Measurements from ENCODE around the gene CACNG6. TPM values are rescaled to one million over a fixed set of nuclear protein-coding genes. Genes with fewer than 3 reads are reported as not detected.

The CACNG6 gene
- total and polyA plus RNA-seq, 2 of the 13 experiments (the other 11 are each of a cell fraction or from before 2014, with no cell fraction given) = not detected

DNA sequence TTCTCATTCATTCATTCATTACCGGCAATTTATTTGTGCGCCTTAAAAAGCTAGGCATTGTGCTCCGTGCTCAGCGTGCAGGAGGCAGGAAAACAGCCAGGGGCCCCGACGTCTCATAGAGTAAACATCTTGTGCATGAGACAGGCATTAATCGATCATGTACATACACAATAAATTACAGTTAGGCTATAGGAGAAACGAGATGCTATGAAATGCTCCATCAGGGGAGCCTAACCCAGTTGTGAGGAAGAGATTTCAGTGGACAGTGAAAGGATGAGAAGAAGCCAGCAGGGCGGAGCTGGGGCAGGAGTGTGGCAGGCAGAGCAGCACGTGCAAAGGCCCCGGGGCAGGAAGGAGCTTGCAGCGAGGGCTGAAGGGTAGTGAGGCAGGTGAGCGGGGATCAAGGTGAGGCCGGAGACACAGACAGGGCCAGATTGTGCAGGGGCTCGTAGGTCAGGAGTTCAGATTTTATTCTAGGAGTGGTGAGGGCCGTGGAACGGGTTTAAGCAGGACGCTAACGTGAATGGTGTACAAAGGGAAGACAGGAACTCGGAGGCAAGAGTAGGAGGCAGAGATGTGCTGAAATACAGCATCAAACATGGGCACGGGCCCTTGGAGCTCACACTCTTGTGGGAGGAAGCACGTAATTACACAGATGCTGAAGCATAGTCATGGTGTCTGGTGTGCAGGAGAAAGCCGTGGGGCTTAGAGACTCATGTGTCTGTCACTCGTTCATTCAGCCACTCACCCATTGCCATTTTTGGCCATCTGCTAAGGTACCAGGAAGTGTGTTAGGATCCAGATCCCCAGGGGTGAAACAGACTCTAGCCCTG, 7.8 kb upstream of the CACNG6 start:
- WGBS (ENCODE audit: low lambda C conversion rate) = 52% methylated on average over 24 of the region's 24 CpGs
- ATAC-seq (no peak), DNase-seq (ENCODE audit: low spot score) (no peak), FAIRE-seq (no peak)
- intact Hi-C loops (cut with micrococcal nuclease; ENCODE audit: unreplicated experiment) = no loop called here
- H3K79me2 ChIP-seq (ENCODE audit: insufficient read depth, low read length) = no peaks in the 10 kb centered on the region
- H4K20me1 ChIP-seq (ENCODE audit: insufficient read depth, low read length) = no peaks in the 10 kb centered on the region
- H3K4me3 ChIP-seq (replicated peaks in 1 of 3; ENCODE audit: insufficient read depth in 1 of 3, low read depth in 2 of 3, low read length in 3 of 3) = no peak overlapping the region
- in situ Hi-C loops (cut with HindIII; ENCODE audit: extremely low pct_ligation_motif_present, low pct_unique_long_range_greater_than_20kb) = no loop called here
- no peaks in the 10 kb centered on the region for H3K9me3 ChIP-seq (ENCODE audit: low read length)
- no peak overlapping the region for H3K9ac ChIP-seq (ENCODE audit: insufficient read depth, low read depth, low read length)
- TF ChIP-seq ZNF138 (CRISPR knock-in tag; IDR thresholded peaks at IDR 0.05; ENCODE audit: low read depth) = no peak
- TF ChIP-seq ZNF20 (CRISPR knock-in tag; IDR thresholded peaks at IDR 0.05) = no peak
- TF ChIP-seq MIER2 (CRISPR knock-in tag; IDR thresholded peaks at IDR 0.05) = no peak
- TF ChIP-seq ZFP82 (CRISPR knock-in tag; IDR thresholded peaks at IDR 0.05; ENCODE audit: borderline replicate concordance) = no peak
- TF ChIP-seq POLR2AphosphoS5 (IDR thresholded peaks at IDR 0.05; ENCODE audit: low read depth, low read length) = no peak
- TF ChIP-seq SAP130 (CRISPR knock-in tag; IDR thresholded peaks at IDR 0.05; ENCODE audit: low read depth) = no peak
- TF ChIP-seq, protein P1, sequence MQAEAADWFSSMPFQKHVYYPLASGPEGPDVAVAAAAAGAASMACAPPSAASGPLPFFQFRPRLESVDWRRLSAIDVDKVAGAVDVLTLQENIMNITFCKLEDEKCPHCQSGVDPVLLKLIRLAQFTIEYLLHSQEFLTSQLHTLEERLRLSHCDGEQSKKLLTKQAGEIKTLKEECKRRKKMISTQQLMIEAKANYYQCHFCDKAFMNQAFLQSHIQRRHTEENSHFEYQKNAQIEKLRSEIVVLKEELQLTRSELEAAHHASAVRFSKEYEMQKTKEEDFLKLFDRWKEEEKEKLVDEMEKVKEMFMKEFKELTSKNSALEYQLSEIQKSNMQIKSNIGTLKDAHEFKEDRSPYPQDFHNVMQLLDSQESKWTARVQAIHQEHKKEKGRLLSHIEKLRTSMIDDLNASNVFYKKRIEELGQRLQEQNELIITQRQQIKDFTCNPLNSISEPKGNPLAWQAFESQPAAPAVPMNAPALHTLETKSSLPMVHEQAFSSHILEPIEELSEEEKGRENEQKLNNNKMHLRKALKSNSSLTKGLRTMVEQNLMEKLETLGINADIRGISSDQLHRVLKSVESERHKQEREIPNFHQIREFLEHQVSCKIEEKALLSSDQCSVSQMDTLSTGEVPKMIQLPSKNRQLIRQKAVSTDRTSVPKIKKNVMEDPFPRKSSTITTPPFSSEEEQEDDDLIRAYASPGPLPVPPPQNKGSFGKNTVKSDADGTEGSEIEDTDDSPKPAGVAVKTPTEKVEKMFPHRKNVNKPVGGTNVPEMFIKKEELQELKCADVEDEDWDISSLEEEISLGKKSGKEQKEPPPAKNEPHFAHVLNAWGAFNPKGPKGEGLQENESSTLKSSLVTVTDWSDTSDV (CRISPR knock-in tag; IDR thresholded peaks at IDR 0.05) = no peak
- TF ChIP-seq, protein P2, sequence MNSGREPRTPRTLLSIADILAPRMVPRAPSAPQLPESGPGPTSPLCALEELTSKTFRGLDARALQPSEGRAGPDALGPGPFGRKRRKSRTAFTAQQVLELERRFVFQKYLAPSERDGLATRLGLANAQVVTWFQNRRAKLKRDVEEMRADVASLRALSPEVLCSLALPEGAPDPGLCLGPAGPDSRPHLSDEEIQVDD (CRISPR knock-in tag; IDR thresholded peaks at IDR 0.05; ENCODE audit: borderline replicate concordance) = no peak
- no peak for TF ChIP-seq PRMT3 (CRISPR knock-in tag; IDR thresholded peaks at IDR 0.05; ENCODE audit: borderline replicate concordance, low read depth)
- TF ChIP-seq TRIM24 (CRISPR knock-in tag; IDR thresholded peaks at IDR 0.05) = no peak
- no peak for TF ChIP-seq ZNF737 (CRISPR knock-in tag; IDR thresholded peaks at IDR 0.05; ENCODE audit: borderline replicate concordance)
- TF ChIP-seq ZNF652 (CRISPR knock-in tag; IDR thresholded peaks at IDR 0.05; ENCODE audit: borderline replicate concordance, low read depth) = no peak
- TF ChIP-seq ZMAT3 (CRISPR knock-in tag; conservative IDR thresholded peaks at IDR 0.05) = no peak
- TF ChIP-seq FLYWCH1 (CRISPR knock-in tag; IDR thresholded peaks at IDR 0.05) = no peak
- no peak for TF ChIP-seq ZNF484 (CRISPR knock-in tag; IDR thresholded peaks at IDR 0.05; ENCODE audit: borderline replicate concordance, low read depth)
- no peak overlapping the region for H3K4me2 ChIP-seq (ENCODE audit: low read depth, low read length)
- peaks cover 3 to 21% of the 10 kb centered on the region in 2 experiments; a peak in 2 of 5 replicates for H3K27me3 ChIP-seq (ENCODE audit: control insufficient read depth in 1 of 2, insufficient read depth in 2 of 2, low read length in 2 of 2)
- POLR2A ChIA-PET = no interaction called here
- CTCF ChIA-PET (ENCODE audit: low intra/inter-chr PET ratio, low total read pairs) = no interaction called here
- H2AFZ ChIP-seq (ENCODE audit: low read length) = no peak overlapping the region
- no TSS peak for BruUV-seq (replicated peaks)
- no peaks in the 10 kb centered on the region for H3K4me1 ChIP-seq (ENCODE audit: insufficient read depth, low read length)
- H3K27ac ChIP-seq (ENCODE audit: extremely low read length, insufficient read depth, low read length) = no peak overlapping the region
- H3K36me3 ChIP-seq (replicated peaks in 1 of 2; ENCODE audit: control insufficient read depth in 1 of 2, insufficient read depth in 2 of 2, low read length in 2 of 2) = no peaks in the 10 kb centered on the region

Measured in HepG2 (cell line).